Stimulated activated CD8-positive, alpha-beta memory T cell treated with anti-CD3 and anti-CD28 coated beads, Interleukin-4, amount 100 ng/mL, for 1 hour (primary cell): ENCODE measurements around the gene GABBR2.

Experiments used
- DNase-seq, 2 donors: peaks; one replicate each; pipeline ENCODE4 v3.0.0-alpha.2; 2020; ENCODE audit warnings: low read depth in 2 of 2, low spot score in 1 of 2

The GABBR2 gene

DNA sequence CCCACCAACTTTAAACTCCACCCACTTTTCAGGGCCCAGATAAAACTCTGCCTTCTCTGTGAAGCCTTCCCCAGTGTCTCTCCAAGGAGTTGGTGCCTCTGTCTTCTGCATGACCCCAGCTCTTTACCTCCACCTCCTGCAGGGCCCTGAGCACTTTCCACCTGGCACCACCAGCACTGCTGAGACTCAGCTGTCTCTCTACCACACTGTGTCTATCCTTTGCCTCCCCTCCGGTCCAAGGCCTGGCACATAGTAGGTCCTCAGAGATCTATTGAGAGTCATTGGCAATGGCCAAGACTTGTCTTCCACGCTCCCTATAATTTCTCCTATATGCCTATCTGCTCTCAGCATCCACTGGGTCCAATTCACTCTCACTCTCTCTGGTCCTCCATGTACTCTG, 12.9 kb upstream of the GABBR2 start:
- no peak for DNase-seq

DNA sequence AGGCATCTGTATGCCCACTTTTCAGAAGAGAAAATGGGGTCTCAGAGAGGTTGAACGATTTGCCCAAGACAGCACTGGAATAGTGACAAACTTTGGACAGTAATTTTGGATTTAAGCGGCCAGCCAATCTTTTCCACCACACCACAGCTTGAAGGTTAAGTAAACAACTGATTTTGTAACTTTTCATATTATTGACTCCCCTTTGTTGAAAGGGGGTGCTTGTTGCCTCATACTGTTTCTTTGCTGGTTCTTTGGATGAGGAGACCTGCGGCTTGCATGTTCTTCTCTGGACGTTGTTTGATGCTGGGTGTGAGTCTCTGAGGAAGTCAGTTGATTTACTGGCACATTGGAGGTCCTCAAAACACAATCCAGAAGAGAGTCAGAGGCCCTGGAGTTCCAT, 11.7 kb upstream of the GABBR2 start:
- DNase-seq, result no peak

DNA sequence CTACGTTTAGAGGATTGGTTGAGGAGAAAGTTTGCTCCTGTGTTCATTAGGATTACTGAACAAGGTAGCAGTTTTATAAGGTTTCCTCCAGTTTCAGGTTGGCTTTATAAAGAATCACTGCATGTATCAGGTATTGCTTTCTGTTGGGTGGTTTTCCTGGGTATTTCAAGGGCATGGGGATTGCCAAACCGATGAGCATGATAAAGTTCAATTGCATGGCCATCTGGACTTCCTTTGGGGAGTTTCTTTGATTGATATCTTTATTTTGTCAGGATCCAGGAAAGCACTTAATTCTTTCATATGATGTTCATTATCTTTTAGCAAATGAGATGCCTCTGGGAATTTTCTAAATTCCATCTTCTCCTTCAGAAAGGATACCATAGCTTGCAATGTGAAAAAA, 10.3 kb upstream of the GABBR2 start:
- no peak for DNase-seq

DNA sequence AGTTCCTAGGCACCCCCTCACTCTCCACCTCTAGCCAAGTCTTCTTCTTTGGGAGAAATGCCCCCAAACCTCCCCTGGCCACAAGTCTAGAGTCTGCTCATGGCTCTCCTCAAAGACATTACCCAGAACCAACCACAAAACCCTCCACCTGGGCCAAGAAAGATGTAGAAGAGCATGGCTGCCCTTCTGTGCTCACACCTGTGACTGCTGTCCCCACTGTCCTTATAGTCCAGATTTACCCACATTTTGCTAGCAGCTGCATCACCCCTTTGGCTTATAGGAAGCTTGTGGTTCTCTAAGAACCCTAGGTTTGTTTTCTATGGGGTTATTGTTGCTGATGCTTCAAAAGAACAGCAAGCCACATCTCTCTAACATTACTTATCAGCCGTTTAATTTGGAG, 6.1 kb upstream of the GABBR2 start:
- no peak for DNase-seq

DNA sequence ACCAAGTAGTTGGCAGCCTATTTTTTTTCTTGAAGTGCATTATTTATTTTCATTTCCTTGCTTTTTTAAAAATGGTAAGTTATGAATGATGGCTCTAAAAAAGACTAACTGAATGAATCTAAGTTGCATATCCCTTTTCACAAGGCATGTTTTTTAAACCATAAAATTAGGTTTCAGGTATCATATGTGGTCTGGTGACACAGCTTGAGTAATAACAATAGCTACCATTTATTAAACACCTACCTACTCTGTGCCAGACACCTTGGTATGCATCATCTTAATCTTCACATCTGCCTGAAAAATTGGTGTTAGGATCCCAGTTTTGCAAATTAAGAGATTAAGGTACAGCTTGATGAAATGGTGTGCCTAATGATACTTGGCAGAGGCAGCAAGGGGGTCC, 4.3 kb upstream of the GABBR2 start:
- DNase-seq, result no peak

DNA sequence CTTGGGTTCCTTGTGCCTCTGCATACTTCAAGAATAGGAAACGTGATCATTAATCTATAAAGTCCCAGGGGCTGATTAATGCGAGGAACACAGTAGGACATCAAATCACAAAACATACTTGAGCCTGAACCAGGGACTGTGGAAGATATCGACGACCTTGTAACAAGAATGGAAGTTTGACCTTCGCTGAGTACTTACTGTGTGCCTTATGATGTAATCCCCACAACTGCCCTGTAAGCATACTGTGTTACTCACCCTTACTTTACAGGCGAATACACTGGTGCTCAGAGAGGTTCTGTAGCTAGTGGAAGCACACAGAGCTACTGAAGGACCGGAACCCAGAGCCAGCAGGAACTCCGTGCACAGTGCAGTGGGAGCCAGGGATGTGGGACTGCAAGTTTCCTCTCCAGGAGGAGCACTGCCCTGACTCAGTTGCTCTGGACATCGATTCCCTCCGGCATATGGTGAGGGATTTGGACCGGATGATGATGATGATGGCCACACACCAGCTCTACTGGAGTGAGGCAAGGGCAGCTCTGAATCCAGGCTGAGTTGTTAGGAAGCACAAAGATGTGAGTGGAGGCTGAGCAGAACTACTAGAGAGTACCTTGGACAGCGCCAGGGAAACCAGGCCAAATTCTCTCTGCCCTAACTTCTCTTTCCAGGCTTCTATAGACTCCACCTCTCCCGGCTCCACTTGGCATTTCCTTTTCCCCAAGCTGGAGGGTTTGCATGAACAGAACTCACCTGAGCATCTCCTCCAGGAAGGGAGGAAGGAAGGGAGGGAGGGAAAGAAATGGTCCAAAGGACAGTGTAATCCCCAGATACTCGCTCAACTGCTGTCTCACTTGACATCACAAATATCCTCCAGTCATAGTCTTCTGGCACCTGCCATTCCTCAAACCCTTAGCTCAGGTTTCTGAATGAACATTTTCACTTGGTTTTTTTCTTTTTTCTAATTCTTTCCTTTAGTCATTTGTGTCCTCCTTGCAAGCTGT, 1.5 kb upstream of the GABBR2 start:
- DNase-seq, result no peak

DNA sequence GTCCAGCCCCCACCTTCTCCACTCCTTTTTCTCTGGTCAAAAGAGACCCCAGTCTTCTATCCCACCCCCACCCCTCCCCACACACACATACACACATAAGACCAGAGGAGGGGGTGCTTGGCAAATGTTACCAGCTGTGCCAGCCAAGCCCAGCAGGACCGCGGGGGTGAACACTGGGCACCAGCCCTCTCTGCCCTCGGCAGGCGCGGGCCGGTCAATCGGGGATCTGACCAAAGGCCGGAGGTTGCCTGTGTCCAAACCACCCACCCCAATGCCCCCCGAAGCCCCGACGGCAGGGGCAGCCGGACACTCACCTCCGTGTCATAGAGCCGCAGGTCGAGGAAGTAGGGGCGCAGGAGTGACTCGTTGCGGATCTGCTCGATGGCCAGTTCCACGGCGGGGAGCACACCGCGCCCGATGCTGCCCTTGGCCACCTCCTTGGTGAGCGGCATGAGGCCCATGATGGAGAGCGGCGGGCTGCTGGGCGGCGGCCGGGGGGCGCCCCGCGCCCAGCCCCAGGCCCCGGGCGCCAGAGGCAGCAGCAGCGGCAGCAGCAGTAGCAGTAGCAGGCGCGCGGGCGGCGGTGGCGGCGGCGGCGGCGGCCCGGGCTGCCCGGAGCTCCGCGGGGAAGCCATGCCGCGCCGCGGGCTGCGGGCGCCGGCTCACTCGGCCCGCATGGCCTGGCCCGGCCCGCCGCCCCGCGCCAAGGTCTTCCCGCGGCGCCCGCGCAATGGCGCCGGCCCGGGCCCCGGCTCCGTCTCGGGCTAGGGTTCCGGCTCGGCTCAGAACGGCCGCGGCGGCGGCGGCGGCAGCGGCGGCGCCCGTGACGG, 417 bp downstream of the GABBR2 start:
- no peak for DNase-seq

DNA sequence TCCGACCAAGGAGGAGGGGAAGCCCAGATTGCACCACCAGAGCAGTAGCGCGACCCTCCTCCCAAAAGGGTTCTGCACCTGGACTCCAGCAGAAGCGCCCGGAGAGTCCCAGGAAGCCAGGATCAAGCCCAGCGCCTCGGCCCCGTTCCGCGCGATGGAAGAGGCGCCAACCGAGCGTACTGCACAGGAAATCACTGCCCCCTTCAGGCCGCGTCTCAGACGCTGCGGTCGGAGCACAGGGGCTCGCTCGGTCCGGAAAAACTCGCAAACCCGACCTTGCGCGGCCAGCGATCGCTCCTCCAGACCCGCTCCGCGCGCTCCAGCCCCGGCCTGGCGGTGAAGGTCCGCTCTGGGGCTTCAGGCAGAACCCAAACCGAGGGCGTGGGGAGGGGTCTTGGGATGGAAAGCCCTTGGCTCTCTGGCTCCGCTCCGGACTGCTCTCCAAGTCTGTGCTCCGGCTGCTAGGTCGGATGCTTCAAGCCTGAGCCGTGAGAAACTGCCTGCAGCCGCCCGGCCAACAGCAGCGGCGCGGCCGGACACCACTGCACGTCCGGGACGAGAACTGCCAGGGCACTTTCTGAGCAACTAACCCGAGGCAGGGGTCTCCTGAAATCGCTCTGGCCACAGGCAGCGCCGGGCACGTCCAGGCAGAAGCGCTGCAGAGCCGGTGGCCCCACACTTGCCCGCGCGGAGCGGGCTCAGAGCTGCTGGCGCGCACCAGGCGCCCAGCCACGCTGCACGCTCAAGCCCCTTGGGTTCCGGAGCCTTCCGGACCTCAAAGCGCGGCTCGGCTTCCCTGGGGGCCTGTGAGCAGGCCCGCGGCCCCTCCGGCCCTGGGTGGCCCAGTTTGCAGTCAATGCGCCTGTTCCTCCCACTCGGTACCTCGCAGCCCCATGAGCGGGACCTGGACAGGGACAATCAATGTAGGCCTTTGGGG, 1.3 kb downstream of the GABBR2 start:
- no peak for DNase-seq

DNA sequence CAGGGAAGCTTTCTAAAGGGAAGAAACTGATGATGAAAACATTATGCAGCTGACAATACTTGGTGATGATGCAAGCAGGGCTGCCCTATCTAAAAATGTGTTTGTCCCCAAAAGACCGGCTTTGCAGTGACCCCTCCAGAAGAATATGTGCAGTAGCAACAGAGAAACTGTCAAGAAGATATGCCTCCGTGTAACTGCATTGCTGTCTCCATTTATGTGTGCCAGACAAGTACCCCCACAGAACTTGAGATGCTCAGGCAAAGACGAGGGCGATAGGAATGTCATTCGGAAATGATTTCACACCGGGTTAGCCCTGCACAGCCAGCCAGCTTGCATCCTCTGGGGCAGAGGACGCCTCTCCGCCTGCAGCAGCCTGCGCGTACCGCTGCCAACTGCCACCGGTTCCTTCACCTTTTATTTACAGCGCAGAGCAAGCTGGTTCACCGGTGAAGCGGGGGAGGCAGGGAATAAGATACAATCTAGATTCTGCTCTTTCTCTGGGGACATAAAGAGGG, 2.0 kb downstream of the GABBR2 start:
- DNase-seq, result no peak

DNA sequence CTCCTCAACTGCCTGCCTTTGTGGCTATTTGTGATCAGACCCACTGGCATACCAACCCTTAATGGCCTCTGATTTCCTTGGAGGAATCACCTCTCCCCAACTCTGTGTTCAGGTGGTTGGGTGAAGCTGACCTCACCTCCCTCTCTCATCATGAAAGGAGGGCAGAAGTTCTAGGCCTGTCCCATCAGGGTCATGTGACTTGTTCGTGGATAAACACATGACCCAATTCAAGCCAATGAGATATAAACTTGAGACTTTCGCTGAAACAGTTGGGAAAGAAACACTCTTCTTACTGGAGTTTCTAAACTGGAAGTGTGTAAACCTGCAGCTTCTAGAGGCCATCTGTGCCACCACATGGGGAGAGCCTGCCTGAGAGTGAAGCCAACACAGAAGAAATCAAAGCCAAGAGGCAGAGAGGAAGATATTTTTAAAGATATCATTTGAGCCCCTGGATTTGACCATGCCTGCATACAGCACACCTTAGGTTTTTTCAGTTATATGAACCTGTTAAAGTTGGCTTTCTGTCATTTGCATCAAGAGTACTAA, 5.8 kb downstream of the GABBR2 start:
- DNase-seq, result no peak

DNA sequence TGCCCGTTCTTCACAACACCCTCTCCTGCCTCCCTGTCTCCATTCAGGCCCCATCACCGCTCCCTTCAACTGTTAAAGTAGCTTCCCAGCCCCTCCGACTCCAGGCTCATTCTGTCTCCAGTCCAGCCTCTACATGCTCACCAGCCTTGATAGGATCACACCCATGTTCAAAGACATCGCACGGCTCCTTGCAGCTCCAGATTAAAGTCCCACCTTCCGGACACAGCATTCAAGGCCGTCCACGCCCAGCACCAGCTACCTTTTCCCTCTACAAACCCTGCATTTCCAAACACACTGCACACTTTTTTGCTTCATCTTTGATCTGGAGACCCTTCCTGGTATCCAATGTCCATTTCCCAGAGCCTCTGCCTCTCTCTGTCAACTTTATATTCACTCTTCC, 6.4 kb downstream of the GABBR2 start:
- DNase-seq, result no peak

DNA sequence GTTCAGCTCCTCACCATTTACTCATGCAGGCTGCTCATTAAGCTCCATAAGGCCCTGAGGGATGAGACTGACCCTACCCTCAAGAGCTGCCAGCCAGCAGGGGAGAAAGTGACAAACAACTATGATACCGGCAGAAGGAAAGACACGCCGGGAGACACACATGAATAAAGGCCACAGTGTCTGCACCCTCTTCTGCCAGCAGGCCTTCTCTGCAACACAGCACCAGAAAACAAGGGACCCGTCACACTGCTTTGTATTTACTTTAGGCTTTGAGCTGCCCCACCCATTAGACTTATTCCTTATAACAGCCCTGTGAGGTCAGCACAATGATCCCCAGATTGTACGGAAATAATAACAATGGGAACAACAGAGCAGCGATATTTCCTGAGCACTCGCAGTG, 7.2 kb downstream of the GABBR2 start:
- DNase-seq, result no peak

DNA sequence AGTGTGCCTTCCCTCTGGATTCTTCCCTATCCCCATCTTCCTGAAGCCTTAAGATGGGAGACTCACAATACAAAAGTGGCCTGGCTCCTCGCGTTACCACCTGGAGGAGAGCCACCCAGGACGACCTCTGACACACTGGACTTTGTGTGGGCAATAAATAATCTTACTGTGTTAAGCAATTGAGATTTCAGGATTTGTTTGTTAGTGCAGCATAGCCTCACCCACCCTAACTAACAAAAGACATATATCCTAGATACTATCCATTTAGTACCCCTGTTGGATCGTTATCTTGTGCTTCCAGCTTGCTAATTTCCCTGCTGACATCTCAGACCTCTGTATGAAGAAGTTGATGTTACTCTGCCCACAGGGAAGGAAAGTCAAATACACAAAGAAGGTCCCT, 7.9 kb downstream of the GABBR2 start:
- no peak for DNase-seq

DNA sequence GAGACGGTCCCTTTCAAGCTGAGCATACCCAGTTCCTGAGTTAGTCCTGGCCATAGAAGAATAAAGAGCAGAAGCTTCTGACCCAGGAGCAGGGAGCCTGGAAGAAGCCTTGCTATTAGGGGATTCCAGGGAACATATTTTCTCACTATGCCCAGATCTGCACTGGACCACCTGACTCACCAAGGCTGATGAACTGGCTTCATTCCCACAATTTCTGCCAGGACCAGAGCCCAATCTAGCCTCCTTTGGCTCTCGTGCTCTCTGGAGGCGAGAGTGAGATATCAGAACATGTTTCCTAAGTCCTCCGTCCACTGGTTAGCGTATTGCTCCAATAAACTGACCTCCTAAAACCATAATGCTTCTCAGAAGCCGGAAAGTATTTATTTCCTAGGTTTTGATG, 9.9 kb downstream of the GABBR2 start:
- no peak for DNase-seq

DNA sequence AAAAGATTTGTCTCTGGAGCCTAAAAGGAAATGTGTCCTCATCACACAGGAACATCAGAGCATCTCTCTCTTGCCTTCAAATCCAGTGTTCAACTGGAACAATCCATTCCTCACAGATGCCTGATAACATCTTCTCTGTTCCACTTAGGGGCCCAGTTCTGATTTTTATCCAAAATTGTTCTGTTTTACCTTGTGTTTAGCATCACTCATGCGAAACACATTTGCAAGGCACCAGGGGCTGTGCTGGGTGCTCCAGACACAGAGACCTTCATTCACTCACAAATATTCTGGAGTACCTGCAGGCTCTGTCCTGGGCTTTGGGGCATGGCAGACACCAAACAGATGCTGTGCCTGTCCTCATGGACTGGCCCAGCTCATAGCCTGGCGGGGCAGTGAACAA, 13.8 kb downstream of the GABBR2 start:
- DNase-seq, result no peak

DNA sequence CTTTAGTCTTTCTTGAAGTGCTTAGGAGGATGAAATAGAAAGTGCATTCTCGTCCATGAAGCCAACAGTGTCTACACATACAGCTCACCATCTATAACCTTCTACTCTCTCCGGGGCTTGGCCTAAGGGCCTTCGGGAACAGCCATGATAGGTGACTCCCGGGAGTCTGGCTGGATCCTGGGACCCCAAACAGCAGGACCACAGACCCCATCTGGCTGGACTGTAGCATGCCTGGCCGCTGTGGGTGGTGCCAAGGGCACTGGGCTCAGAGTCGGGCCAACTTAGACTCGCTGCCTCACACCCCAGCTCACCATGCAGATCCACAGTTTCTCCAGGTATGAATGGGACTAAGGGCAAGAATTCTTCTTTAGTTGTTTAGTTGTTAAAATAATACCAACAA, 16.3 kb downstream of the GABBR2 start:
- DNase-seq, result no peak

DNA sequence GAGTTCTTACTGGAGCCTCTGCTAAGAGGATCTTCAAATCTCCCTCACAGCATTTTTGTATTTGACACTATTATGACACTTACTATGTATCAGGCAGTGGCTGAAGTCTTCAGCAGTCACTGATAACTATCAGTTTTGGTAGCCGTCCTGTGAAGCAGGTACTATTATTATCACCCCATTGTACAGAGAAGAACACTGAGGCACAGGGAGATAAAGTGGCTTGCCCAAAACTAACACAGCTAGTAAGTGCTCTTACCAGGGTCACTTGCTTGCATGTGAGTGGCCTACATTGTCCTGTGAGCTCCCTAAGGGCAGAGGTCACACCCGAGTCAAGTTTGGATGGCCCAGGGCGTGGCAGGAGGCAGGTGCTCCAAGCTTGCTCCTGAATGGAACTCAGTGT, 16.8 kb downstream of the GABBR2 start:
- DNase-seq, result no peak

DNA sequence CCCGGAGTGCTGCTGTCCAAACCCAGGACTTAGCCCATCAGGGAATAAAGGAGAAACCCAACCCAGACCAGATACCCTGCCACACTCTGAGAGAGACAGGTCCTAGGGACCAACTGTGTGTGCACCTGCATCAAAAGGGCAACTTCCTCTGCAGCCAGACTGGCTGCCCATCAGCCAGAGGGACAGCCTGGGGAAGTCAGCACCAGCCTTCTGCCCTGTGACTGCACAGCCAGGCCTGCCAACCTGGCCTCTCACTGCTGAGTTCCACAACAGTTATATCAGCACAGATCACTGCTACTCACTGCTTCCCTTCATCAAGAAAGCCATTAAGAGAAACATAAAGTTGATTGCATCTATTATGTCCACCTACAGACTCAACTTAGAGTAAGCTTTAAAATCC, 18.0 kb downstream of the GABBR2 start:
- DNase-seq, result no peak

DNA sequence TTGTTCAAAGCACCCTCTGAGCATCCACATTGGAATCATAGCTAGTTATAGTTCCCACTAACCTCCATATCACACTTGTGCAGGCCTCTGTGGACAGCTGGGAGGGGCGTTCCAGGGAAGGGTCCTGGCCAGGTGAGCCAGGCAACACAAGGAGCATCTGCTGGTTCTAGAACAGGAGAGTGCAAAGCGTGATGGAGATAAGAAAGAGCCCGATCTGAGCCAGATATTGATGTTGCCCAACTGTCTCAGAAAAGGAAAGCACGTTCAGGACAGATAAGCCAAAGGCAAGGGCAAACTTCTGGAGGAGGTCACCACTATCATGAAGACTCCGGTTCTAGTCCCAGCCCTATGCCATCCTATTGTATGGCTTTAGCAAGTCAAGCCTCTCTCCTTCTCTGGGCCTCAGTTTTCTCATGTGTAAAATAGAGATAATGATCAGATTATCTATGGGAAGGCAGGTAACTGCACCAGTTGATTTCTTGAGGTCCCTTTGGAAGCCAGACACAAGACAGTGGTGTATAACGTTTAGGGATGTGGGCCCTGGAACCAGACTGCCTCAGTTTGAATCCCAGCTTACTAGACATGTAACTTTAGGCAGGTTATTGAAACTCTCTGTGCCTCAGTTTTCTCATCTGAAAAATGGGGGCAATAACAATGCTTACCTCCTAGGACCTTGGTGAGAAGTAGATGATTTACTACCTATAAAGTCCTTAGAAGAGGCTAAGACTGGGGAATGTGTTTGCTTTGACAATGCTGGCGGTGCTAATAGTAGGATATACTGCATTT, 19.8 kb downstream of the GABBR2 start:
- no peak for DNase-seq

DNA sequence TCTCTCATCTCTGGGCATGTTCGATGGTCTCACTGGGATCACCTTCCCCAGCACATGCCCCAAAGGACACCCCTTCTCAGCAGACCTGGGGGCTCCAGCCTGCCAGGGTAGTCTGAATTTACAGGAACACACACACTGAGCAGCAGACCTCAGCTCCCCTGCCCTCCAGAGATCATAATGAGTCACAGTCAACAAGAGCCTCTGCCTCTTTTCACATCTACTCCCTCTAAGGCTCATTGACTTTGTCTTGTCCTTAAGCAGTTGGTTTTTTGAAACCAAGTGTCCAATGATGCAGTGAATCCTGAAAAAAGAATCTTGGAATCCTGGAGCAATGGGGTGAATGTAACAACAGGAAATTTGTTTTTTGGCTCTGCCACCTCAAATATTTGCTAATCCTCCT, 20.8 kb downstream of the GABBR2 start:
- no peak for DNase-seq
